IMR-90 (cell line): ENCODE results near the gene TEX13D. TPM values are rescaled to one million over a fixed set of nuclear protein-coding genes. Genes with fewer than 3 reads are reported as not detected.

Source experiments
- ATAC-seq: fragments of 200-7000 bp; cut with Tn5 transposase; 2 replicates; pipeline ENCODE4 v1.9.1; 2020; ENCODE audit warnings: low read depth, mild to moderate bottlenecking, moderate library complexity
- BruUV-seq: library from RNA; stranded (reverse); fragments of 400-500 nt; replicated peaks from 2 replicates; lab custom pipeline; 2021; lab: Mats Ljungman, UMichigan
- CTCF ChIA-PET: fragments of 300-600 bp; formaldehyde crosslinking; extraction: SDS; loops from one replicate; lab custom pipeline; 2021; ENCODE audit warnings: antibody characterized with exemption; lab: Yijun Ruan, JAX
- POLR2A ChIA-PET: fragments of 300-600 bp; sonication (Branson Sonifier 250); formaldehyde crosslinking; loops from one replicate; lab custom pipeline; 2022; ENCODE audit warnings: antibody characterized with exemption; ENCODE audit not compliant: unreplicated experiment; lab: Charles Lee
- DNase-seq: peaks from one replicate; pipeline ENCODE4 v3.0.0; 2013
- H2AFZ ChIP-seq: replicated peaks from 2 replicates; pipeline ENCODE3; 2013; ENCODE audit warnings: low read length, mild to moderate bottlenecking; ENCODE audit not compliant: poor library complexity
- H2AK5ac ChIP-seq: 2 replicates; pipeline ENCODE4 v1.6.1; 2013; ENCODE audit warnings: low read depth, low read length, inconsistent platforms
- H2AK9ac ChIP-seq: replicated peaks from 2 replicates; pipeline ENCODE3; 2013; ENCODE audit warnings: mild to moderate bottlenecking, low read depth, low read length, moderate library complexity; ENCODE audit not compliant: poor library complexity
- H2BK120ac ChIP-seq: 2 replicates; pipeline ENCODE4 v1.6.1; 2013; ENCODE audit warnings: low read depth, low read length, inconsistent platforms
- H2BK15ac ChIP-seq: 3 replicates; pipeline ENCODE4 v1.6.1; 2013; ENCODE audit warnings: low read depth, low read length, inconsistent platforms
- H2BK20ac ChIP-seq: 2 replicates; pipeline ENCODE4 v1.6.1; 2013; ENCODE audit warnings: low read depth, mild to moderate bottlenecking, inconsistent platforms, low read length, moderate library complexity
- H2BK5ac ChIP-seq: 2 replicates; pipeline ENCODE4 v1.6.1; 2013; ENCODE audit warnings: mild to moderate bottlenecking, low read depth, low read length, inconsistent platforms; ENCODE audit not compliant: poor library complexity, severe bottlenecking
- H3K14ac ChIP-seq: replicated peaks from 2 replicates; pipeline ENCODE4 v1.6.1; 2013; ENCODE audit warnings: low read depth, low read length, inconsistent platforms
- H3K18ac ChIP-seq: 2 replicates; pipeline ENCODE4 v1.6.1; 2013; ENCODE audit warnings: low read depth, low read length, control low read depth
- H3K23ac ChIP-seq: 2 replicates; pipeline ENCODE4 v1.6.1; 2013; ENCODE audit warnings: low read depth, low read length, inconsistent platforms
- H3K27ac ChIP-seq: 2 replicates; pipeline ENCODE4 v1.5.1; 2013; ENCODE audit warnings: mild to moderate bottlenecking, control low read depth, low read length; ENCODE audit not compliant: insufficient read depth
- H3K27me3 ChIP-seq: 2 replicates; pipeline ENCODE4 v1.6.1; 2013; ENCODE audit warnings: low read length; ENCODE audit not compliant: control insufficient read depth, insufficient read depth
- H3K36me3 ChIP-seq: 2 replicates; pipeline ENCODE4 v1.6.1; 2013; ENCODE audit warnings: low read length, mixed read lengths; ENCODE audit not compliant: control insufficient read depth, insufficient read depth
- H3K4ac ChIP-seq: 2 replicates; pipeline ENCODE4 v1.6.1; 2013; ENCODE audit warnings: low read depth, low read length, inconsistent platforms
- H3K4me1 ChIP-seq: 2 replicates; pipeline ENCODE4 v1.6.1; 2013; ENCODE audit warnings: low read length, mixed read lengths; ENCODE audit not compliant: control insufficient read depth, insufficient read depth
- H3K4me2 ChIP-seq: 2 replicates; pipeline ENCODE4 v1.6.1; 2013; ENCODE audit warnings: low read depth, mild to moderate bottlenecking, control low read depth, low read length, moderate library complexity
- H3K4me3 ChIP-seq: 2 replicates; pipeline ENCODE4 v1.5.1; 2013; ENCODE audit warnings: low read depth, mild to moderate bottlenecking, control low read depth, low read length, moderate library complexity; ENCODE audit not compliant: insufficient read depth
- H3K56ac ChIP-seq: 2 replicates; pipeline ENCODE4 v1.6.1; 2013; ENCODE audit warnings: low read length, inconsistent platforms; ENCODE audit not compliant: insufficient read depth; ENCODE audit errors: extremely low read depth
- H3K79me1 ChIP-seq, 2 experiments: 2 replicates each; pipeline ENCODE4 v1.6.1; 2013; ENCODE audit warnings: low read length in 2 of 2, inconsistent platforms in 1 of 2, low read depth in 1 of 2
- H3K9ac ChIP-seq: 2 replicates; pipeline ENCODE4 v1.6.1; 2013; ENCODE audit warnings: low read depth, low read length, control low read depth
- H3K9me1 ChIP-seq: 2 replicates; pipeline ENCODE4 v1.6.1; 2013; ENCODE audit warnings: low read length, inconsistent platforms; ENCODE audit not compliant: insufficient read depth
- H3K9me3 ChIP-seq: 2 replicates; pipeline ENCODE4 v1.6.1; 2013; ENCODE audit warnings: low read length; ENCODE audit not compliant: control insufficient read depth, insufficient read depth
- H4K20me1 ChIP-seq: 2 replicates; pipeline ENCODE4 v1.6.1; 2013; ENCODE audit warnings: low read length, inconsistent platforms; ENCODE audit not compliant: insufficient read depth
- H4K5ac ChIP-seq: 2 replicates; pipeline ENCODE4 v1.6.1; 2013; ENCODE audit warnings: mild to moderate bottlenecking, low read depth, low read length, control low read depth
- H4K8ac ChIP-seq, 2 experiments: 2 replicates each; pipeline ENCODE4 v1.6.1; 2013; ENCODE audit warnings: low read depth in 2 of 2, low read length in 2 of 2, control low read depth in 1 of 2, inconsistent platforms in 1 of 2
- H4K91ac ChIP-seq: 2 replicates; pipeline ENCODE4 v1.6.1; 2013; ENCODE audit warnings: low read depth, low read length, inconsistent platforms; ENCODE audit not compliant: insufficient read depth
- BHLHE40 ChIP-seq: fragments of 150-350 bp; IDR thresholded peaks from 2 replicates; pipeline ENCODE4 v1.6.1; 2016; ENCODE audit warnings: mild to moderate bottlenecking, low read depth, low read length
- CEBPB ChIP-seq: IDR thresholded peaks from 2 replicates; pipeline ENCODE4 v1.6.1; 2012; ENCODE audit warnings: low read depth, low read length, improper control_type of control experiment
- CHD1 ChIP-seq: IDR thresholded peaks from 2 replicates; pipeline ENCODE4 v1.6.1; 2012; ENCODE audit warnings: low read depth, low read length, improper control_type of control experiment
- ELK1 ChIP-seq: fragments of 150-350 bp; IDR thresholded peaks from 2 replicates; pipeline ENCODE4 v1.6.1; 2016; ENCODE audit warnings: low read depth, mild to moderate bottlenecking, low read length, moderate library complexity, borderline replicate concordance
- MAFK ChIP-seq: IDR thresholded peaks from 2 replicates; pipeline ENCODE4 v1.6.1; 2012; ENCODE audit warnings: low read depth, low read length, improper control_type of control experiment
- MAZ ChIP-seq: IDR thresholded peaks from 2 replicates; pipeline ENCODE4 v1.6.1; 2012; ENCODE audit warnings: low read depth, mild to moderate bottlenecking, low read length, improper control_type of control experiment, moderate library complexity, borderline replicate concordance
- NFE2L2 ChIP-seq: fragments of 150-350 bp; IDR thresholded peaks from 2 replicates; pipeline ENCODE4 v1.6.1; 2016; ENCODE audit warnings: low read depth, mild to moderate bottlenecking, low read length
- POLR2A ChIP-seq: IDR thresholded peaks from 2 replicates; pipeline ENCODE4 v1.6.1; 2012; ENCODE audit warnings: mild to moderate bottlenecking, low read depth, low read length
- RAD21 ChIP-seq: IDR thresholded peaks from 2 replicates; pipeline ENCODE4 v1.6.1; 2012; ENCODE audit warnings: low read length, improper control_type of control experiment
- RCOR1 ChIP-seq: IDR thresholded peaks from 2 replicates; pipeline ENCODE4 v1.6.1; 2012; ENCODE audit warnings: mild to moderate bottlenecking, low read length, improper control_type of control experiment; ENCODE audit not compliant: insufficient replicate concordance
- RFX5 ChIP-seq: IDR thresholded peaks from 2 replicates; pipeline ENCODE4 v1.8.0; 2012; ENCODE audit warnings: low read depth, mild to moderate bottlenecking, low read length, moderate library complexity
- SMC3 ChIP-seq: fragments of 150-350 bp; IDR thresholded peaks from 2 replicates; pipeline ENCODE4 v1.6.1; 2016; ENCODE audit warnings: low read depth, mild to moderate bottlenecking, antibody characterized with exemption, low read length, moderate library complexity
- WGBS, 2 experiments: methylation state at CpG; one replicate each; pipeline versions ENCODE4 v1.1.5 to v1.1.7; 2013; ENCODE audit warnings: missing lambda C conversion rate in 2 of 2; ENCODE audit not compliant: insufficient read length in 1 of 2; ENCODE audit errors: extremely low coverage in 2 of 2; 5-methylcytosine and 5-hydroxymethylcytosine counted together
- dilution Hi-C: fragments of 300-500 bp; cut with HindIII; formaldehyde crosslinking; loops from one replicate; pipeline ENCODE4 v1.14.3; 2018; ENCODE audit warnings: low sequenced_read_pairs; ENCODE audit not compliant: unreplicated experiment
- in situ Hi-C: fragments of 300-500 bp; cut with MboI; formaldehyde crosslinking; loops from 3 replicates; pipeline ENCODE4 v1.14.3; 2019; ENCODE audit warnings: low sequenced_read_pairs, inconsistent platforms, mixed read lengths
- intact Hi-C: fragments of 100-400 bp; cut with micrococcal nuclease; formaldehyde crosslinking; loops from 2 replicates; pipeline ENCODE4 v1.10.0; 2022
- polyA plus RNA-seq, 3 experiments: library from polyadenylated mRNA; depleted of rRNA; stranded (reverse); fragments of >200 nt; gene quantifications; 2 replicates each; pipeline ENCODE4 v1.2.3, GENCODE V29; 2012; ENCODE audit warnings: low replicate concordance in 1 of 3
- total RNA-seq: library from RNA; depleted of rRNA; stranded (reverse); fragments of >200 nt; gene quantifications from 2 replicates; pipeline ENCODE4 v1.2.3, GENCODE V29; 2012

TEX13D gene
- total and polyA plus RNA-seq, 2 of the 4 experiments (the other 2 are of a cell fraction) = not detected

GRCh38 chrX:124341396-124342132 lies 9.1 kb downstream of the TEX13D start:
- Histone ChIP-seq H2BK120ac (no peak overlapping the region), H3K9me1 (no peaks in the 10 kb centered on the region), H3K14ac (no peak overlapping the region), H4K91ac (no peak overlapping the region), H2BK5ac (no peak overlapping the region), H3K27ac (no peak overlapping the region), H3K18ac (no peak overlapping the region), H2BK20ac (no peak overlapping the region), H3K4me2 (no peak overlapping the region), H2AK5ac (no peak overlapping the region), H3K79me1 (no peaks in the 10 kb centered on the region), H3K9ac (no peak overlapping the region), H3K4me1 (no peaks in the 10 kb centered on the region), H3K27me3 (no peaks in the 10 kb centered on the region), H3K4me3 (no peak overlapping the region), H4K8ac (no peak overlapping the region), H4K5ac (no peak overlapping the region), H3K23ac (no peak overlapping the region), H2AFZ (no peak overlapping the region), H2BK15ac (no peak overlapping the region), H4K20me1 (no peaks in the 10 kb centered on the region), H3K56ac (no peak overlapping the region), H3K4ac (no peak overlapping the region), H3K36me3 (no peaks in the 10 kb centered on the region), H3K9me3 (no peaks in the 10 kb centered on the region), H2AK9ac (no peak overlapping the region)
- in situ Hi-C loops = no loop called here
- no CpG with 5 or more reads among the region's 7 CpGs for WGBS, 2 experiments
- intact Hi-C loops = no loop called here
- ChIA-PET POLR2A (no interaction called here), CTCF (no interaction called here)
- no TSS peak for BruUV-seq
- dilution Hi-C loops = no loop called here
- DNase-seq = no peak
- TF ChIP-seq RCOR1 = no peak
- no peak for TF ChIP-seq CEBPB
- TF ChIP-seq MAFK = no peak
- TF ChIP-seq POLR2A = no peak
- TF ChIP-seq SMC3 = no peak
- no peak for TF ChIP-seq ELK1
- no peak for TF ChIP-seq RAD21
- no peak for TF ChIP-seq MAZ
- no peak for TF ChIP-seq RFX5
- no peak for TF ChIP-seq NFE2L2
- TF ChIP-seq BHLHE40 = no peak
- no peak for TF ChIP-seq CHD1
- no peak for ATAC-seq
